Coronary artery (tissue), 2 donors: ENCODE measurements around the gene EEF1AKMT3.

ENCODE experiments used
- DNase-seq: peaks from one replicate; pipeline ENCODE4 v3.0.0-alpha.2; 2017; ENCODE audit warnings: low spot score
- H3K27ac ChIP-seq, 2 donors: fragments of 200-600 bp; sonication (generic); one replicate each; pipeline ENCODE4 v1.5.1; 2016 to 2019
- H3K4me3 ChIP-seq: fragments of 200-600 bp; sonication (generic); 2 replicates; pipeline ENCODE4 v1.5.1; 2016; ENCODE audit warnings: mild to moderate bottlenecking, moderate library complexity
- CTCF ChIP-seq: fragments of 200-600 bp; sonication (generic); IDR thresholded peaks from one replicate; pipeline ENCODE4 v1.5.1; 2019; ENCODE audit warnings: antibody characterized with exemption

EEF1AKMT3 gene

GRCh38 chr12:57741413-57741789 is 31.0 kb upstream of the EEF1AKMT3 start:
- no peak for TF ChIP-seq CTCF
- Histone ChIP-seq H3K27ac (no peak overlapping the region), H3K4me3 (peak overlapping the region; percentile 55)
- DNase-seq: no peak

GRCh38 chr12:57741844-57742738 is 30.3 kb upstream of the EEF1AKMT3 start:
- Histone ChIP-seq H3K27ac (no peak overlapping the region), H3K4me3 (peak overlapping the region; percentile 55)
- TF ChIP-seq CTCF: no peak
- no peak for DNase-seq

- H3K4me3 ChIP-seq: peak overlapping the region; percentile 98
- DNase-seq: no peak
- no peak for TF ChIP-seq CTCF
- no peak overlapping the region for H3K27ac ChIP-seq
These were observed 28.6 kb upstream of the EEF1AKMT3 start for GRCh38 chr12:57743769-57744168.

- peak overlapping the region; percentile 98 to 99 for H3K27ac ChIP-seq
- TF ChIP-seq CTCF: no peak
- peak; percentile 93 for DNase-seq
- peak overlapping the region; percentile 98 for H3K4me3 ChIP-seq
These were observed 28.1 kb upstream of the EEF1AKMT3 start for GRCh38 chr12:57744194-57744776.

GRCh38 chr12:57744777-57745484 is 27.5 kb upstream of the EEF1AKMT3 start, which contains the start of gene TSPAN31:
TSPAN31 (plus strand) TSS chr12:57745039; CDS start chr12:57745155, 116 bp downstream.
- peak within 1 kb of the TSS; percentile 98 for H3K4me3 ChIP-seq
- peak within 1 kb of the TSS; percentile 98 to 99 for H3K27ac ChIP-seq
- TF ChIP-seq CTCF: no peak
- peak; percentile 98 for DNase-seq

GRCh38 chr12:57745485-57745881 is 26.9 kb upstream of the EEF1AKMT3 start:
- peak overlapping the region; percentile 98 to 99 for H3K27ac ChIP-seq
- no peak for TF ChIP-seq CTCF
- DNase-seq: no peak
- peak overlapping the region; percentile 98 for H3K4me3 ChIP-seq
